ENCODE results near the gene WDFY4. TPM values are rescaled to one million over a fixed set of nuclear protein-coding genes. Genes with fewer than 3 reads are reported as not detected.

WDFY4 gene
- total and polyA plus RNA-seq, 2 of the 13 experiments (the other 11 are each of a cell fraction or from before 2014, with no cell fraction given) = not detected

DNA sequence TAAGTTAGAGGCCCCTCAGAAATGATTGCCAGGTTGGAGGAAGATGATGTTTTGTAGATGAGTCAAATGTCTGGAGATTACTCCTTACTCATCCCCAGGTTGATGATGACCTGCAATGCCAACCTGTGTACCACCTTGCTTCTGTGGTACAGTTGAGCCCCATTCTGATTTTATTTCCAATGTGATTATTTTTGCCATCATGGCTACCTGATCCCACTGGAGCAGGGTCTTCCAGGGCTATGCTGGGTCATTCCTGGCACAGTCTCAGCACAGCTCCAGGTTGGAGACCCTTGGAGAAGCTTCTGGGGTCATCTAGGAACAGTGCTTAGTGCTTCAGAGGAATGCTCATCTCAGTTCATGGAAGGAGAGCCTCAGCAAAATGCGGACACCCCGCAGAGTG lies 220.6 kb downstream of the WDFY4 start:
- intact Hi-C loops (cut with micrococcal nuclease; ENCODE audit: unreplicated experiment) = no loop called here

More for the DNA sequence above, 220.6 kb downstream of the WDFY4 start:
- peaks cover 0 to 4% of the 10 kb centered on the region in 2 experiments; a peak in 1 of 5 replicates for H3K27me3 ChIP-seq (ENCODE audit: control insufficient read depth in 1 of 2, insufficient read depth in 2 of 2, low read length in 2 of 2)
- in situ Hi-C loops (cut with HindIII; ENCODE audit: extremely low pct_ligation_motif_present, low pct_unique_long_range_greater_than_20kb) = no loop called here
- no peak overlapping the region for H3K9ac ChIP-seq (ENCODE audit: insufficient read depth, low read depth, low read length)
- no peak overlapping the region for H2AFZ ChIP-seq (ENCODE audit: low read length)
- no peak for ATAC-seq
- no peaks in the 10 kb centered on the region for H4K20me1 ChIP-seq (ENCODE audit: insufficient read depth, low read length)
- no peaks in the 10 kb centered on the region for H3K9me3 ChIP-seq (ENCODE audit: low read length)
- TF ChIP-seq ZNF362 (CRISPR knock-in tag; IDR thresholded peaks at IDR 0.05; ENCODE audit: borderline replicate concordance) = no peak
- no peak for TF ChIP-seq MEF2D (CRISPR knock-in tag; IDR thresholded peaks at IDR 0.05)
- TF ChIP-seq CENPX (CRISPR knock-in tag; IDR thresholded peaks at IDR 0.05) = no peak
- TF ChIP-seq SMAD1 (CRISPR knock-in tag; IDR thresholded peaks at IDR 0.05; ENCODE audit: borderline replicate concordance, low read depth) = no peak
- TF ChIP-seq, protein P1, sequence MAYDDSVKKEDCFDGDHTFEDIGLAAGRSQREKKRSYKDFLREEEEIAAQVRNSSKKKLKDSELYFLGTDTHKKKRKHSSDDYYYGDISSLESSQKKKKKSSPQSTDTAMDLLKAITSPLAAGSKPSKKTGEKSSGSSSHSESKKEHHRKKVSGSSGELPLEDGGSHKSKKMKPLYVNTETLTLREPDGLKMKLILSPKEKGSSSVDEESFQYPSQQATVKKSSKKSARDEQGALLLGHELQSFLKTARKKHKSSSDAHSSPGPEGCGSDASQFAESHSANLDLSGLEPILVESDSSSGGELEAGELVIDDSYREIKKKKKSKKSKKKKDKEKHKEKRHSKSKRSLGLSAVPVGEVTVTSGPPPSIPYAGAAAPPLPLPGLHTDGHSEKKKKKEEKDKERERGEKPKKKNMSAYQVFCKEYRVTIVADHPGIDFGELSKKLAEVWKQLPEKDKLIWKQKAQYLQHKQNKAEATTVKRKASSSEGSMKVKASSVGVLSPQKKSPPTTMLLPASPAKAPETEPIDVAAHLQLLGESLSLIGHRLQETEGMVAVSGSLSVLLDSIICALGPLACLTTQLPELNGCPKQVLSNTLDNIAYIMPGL (CRISPR knock-in tag; IDR thresholded peaks at IDR 0.05; ENCODE audit: borderline replicate concordance in 1 of 2, low read depth in 1 of 2) = no peak
- no peak for TF ChIP-seq ZNF280B (CRISPR knock-in tag; IDR thresholded peaks at IDR 0.05; ENCODE audit: borderline replicate concordance)
- TF ChIP-seq TCF7 (IDR thresholded peaks at IDR 0.05; ENCODE audit: low read depth) = no peak
- TF ChIP-seq ELF4 (CRISPR knock-in tag; IDR thresholded peaks at IDR 0.05; ENCODE audit: borderline replicate concordance) = no peak
- TF ChIP-seq MBD4 (IDR thresholded peaks at IDR 0.05; ENCODE audit: borderline replicate concordance, low read length) = no peak
- no peak for TF ChIP-seq RORA (CRISPR knock-in tag; IDR thresholded peaks at IDR 0.05)
- no CpG with 5 or more reads among the region's 2 CpGs for WGBS (ENCODE audit: low lambda C conversion rate)
- H3K4me3 ChIP-seq (replicated peaks in 1 of 3; ENCODE audit: insufficient read depth in 1 of 3, low read depth in 2 of 3, low read length in 3 of 3) = no peak overlapping the region
- H3K4me1 ChIP-seq (ENCODE audit: insufficient read depth, low read length) = no peaks in the 10 kb centered on the region
- no peak overlapping the region for H3K4me2 ChIP-seq (ENCODE audit: low read depth, low read length)
- CTCF ChIA-PET (ENCODE audit: low intra/inter-chr PET ratio, low total read pairs) = no interaction called here
- BruUV-seq (replicated peaks) = no TSS peak
- H3K79me2 ChIP-seq (ENCODE audit: insufficient read depth, low read length) = no peaks in the 10 kb centered on the region
- no peak overlapping the region for H3K27ac ChIP-seq (ENCODE audit: extremely low read length, insufficient read depth, low read length)
- DNase-seq (ENCODE audit: low spot score) = no peak
- no peaks in the 10 kb centered on the region for H3K36me3 ChIP-seq (replicated peaks in 1 of 2; ENCODE audit: control insufficient read depth in 1 of 2, insufficient read depth in 2 of 2, low read length in 2 of 2)
- no peak for FAIRE-seq
- POLR2A ChIA-PET = no interaction called here

All from HepG2 (cell line).